HEK293 (cell line): ENCODE measurements around the gene ISYNA1.

Experiments
- CTCF ChIA-PET: fragments of 350-600 bp; formaldehyde crosslinking; extraction: SDS; loops from one replicate; lab custom pipeline; 2021; ENCODE audit warnings: antibody characterized with exemption; lab: Yijun Ruan, JAX
- POLR2A ChIA-PET: fragments of 300-600 bp; formaldehyde crosslinking; extraction: SDS; loops from one replicate; lab custom pipeline; 2020; ENCODE audit warnings: antibody characterized with exemption, inconsistent platforms; lab: Yijun Ruan, JAX
- H3K27ac ChIP-seq: fragments of 200-500 bp; sonication (Bioruptor generic); 2 replicates; pipeline ENCODE4 v1.5.1; 2014; ENCODE audit warnings: low read depth, low read length, control low read depth, inconsistent platforms; ENCODE audit errors: extremely low read depth
- H3K36me3 ChIP-seq, 2 experiments: fragments of 200-500 bp in 1 of 2; sonication (Bioruptor generic) in 1 of 2; 1 replicate in 1 of 2; 2 replicates in 1 of 2; pipeline ENCODE4 v1.5.1; 2014 to 2017; ENCODE audit warnings: inconsistent platforms in 2 of 2, low read length in 2 of 2; ENCODE audit not compliant: control insufficient read depth in 2 of 2, insufficient read depth in 1 of 2
- H3K4me1 ChIP-seq: fragments of 200-500 bp; sonication (Bioruptor generic); 2 replicates; pipeline ENCODE4 v1.5.1; 2014; ENCODE audit warnings: mild to moderate bottlenecking, low read length, inconsistent platforms; ENCODE audit not compliant: control insufficient read depth, insufficient read depth
- H3K4me3 ChIP-seq: 2 replicates; pipeline ENCODE4 v1.5.1; 2011; ENCODE audit warnings: low read depth, mild to moderate bottlenecking, control low read depth, low read length, moderate library complexity
- H3K9me3 ChIP-seq: fragments of 200-500 bp; sonication (Bioruptor generic); 2 replicates; pipeline ENCODE4 v1.5.1; 2014; ENCODE audit warnings: low read depth, low read length, inconsistent platforms; ENCODE audit not compliant: control insufficient read depth, insufficient read depth
- KLF17 ChIP-seq: fragments of 450-650 bp; formaldehyde crosslinking; IDR thresholded peaks from 2 replicates; pipeline ENCODE4 v1.5.1; 2016; ENCODE audit warnings: missing biosample characterization, missing genetic modification characterization
- REST ChIP-seq: fragments of 450-650 bp; formaldehyde crosslinking; IDR thresholded peaks from 2 replicates; pipeline ENCODE4 v1.5.1; 2016; ENCODE audit warnings: missing biosample characterization, missing genetic modification characterization
- SP2 ChIP-seq: fragments of 450-650 bp; formaldehyde crosslinking; IDR thresholded peaks from 2 replicates; pipeline ENCODE4 v1.5.1; 2016; ENCODE audit warnings: missing biosample characterization, missing genetic modification characterization
- ZEB2 ChIP-seq: fragments of 450-650 bp; formaldehyde crosslinking; IDR thresholded peaks from 2 replicates; pipeline ENCODE4 v1.5.1; 2016; ENCODE audit warnings: missing biosample characterization, missing genetic modification characterization
- ZFHX2 ChIP-seq: fragments of 450-650 bp; formaldehyde crosslinking; conservative IDR thresholded peaks from 2 replicates; pipeline ENCODE4 v1.5.1; 2016; ENCODE audit warnings: missing biosample characterization, missing genetic modification characterization
- ZNF175 ChIP-seq: fragments of 450-650 bp; formaldehyde crosslinking; IDR thresholded peaks from 2 replicates; pipeline ENCODE4 v1.5.1; 2016; ENCODE audit warnings: missing biosample characterization, missing genetic modification characterization
- ZNF248 ChIP-seq: fragments of 450-650 bp; formaldehyde crosslinking; IDR thresholded peaks from 2 replicates; pipeline ENCODE4 v1.5.1; 2017; ENCODE audit warnings: missing biosample characterization, missing genetic modification characterization
- ZNF274 ChIP-seq, 2 experiments: fragments of 200-500 bp in 1 of 2; fragments of 450-650 bp in 1 of 2; sonication (Bioruptor generic) in 1 of 2; formaldehyde crosslinking in 1 of 2; IDR thresholded peaks; 2 replicates each; pipeline versions ENCODE4 v1.5.1 to v1.6.1; 2014 to 2016; ENCODE audit warnings: borderline replicate concordance in 1 of 2, inconsistent platforms in 1 of 2, low read length in 1 of 2, missing biosample characterization in 1 of 2, missing genetic modification characterization in 1 of 2
- ZNF514 ChIP-seq: fragments of 450-650 bp; formaldehyde crosslinking; IDR thresholded peaks from 2 replicates; pipeline ENCODE4 v1.5.1; 2016; ENCODE audit warnings: missing biosample characterization, missing genetic modification characterization
- ZNF518A ChIP-seq: fragments of 450-650 bp; formaldehyde crosslinking; conservative IDR thresholded peaks from 2 replicates; pipeline ENCODE4 v1.5.1; 2016; ENCODE audit warnings: low read depth, missing biosample characterization, missing genetic modification characterization
- ZNF561 ChIP-seq: fragments of 450-650 bp; IDR thresholded peaks from 2 replicates; pipeline ENCODE4 v1.5.1; 2018; ENCODE audit warnings: missing biosample characterization, missing genetic modification characterization, borderline replicate concordance
- ZNF585B ChIP-seq: fragments of 450-650 bp; formaldehyde crosslinking; IDR thresholded peaks from 2 replicates; pipeline ENCODE4 v1.5.1; 2016; ENCODE audit warnings: missing biosample characterization, missing genetic modification characterization
- ZNF654 ChIP-seq: fragments of 450-650 bp; formaldehyde crosslinking; IDR thresholded peaks from 2 replicates; pipeline ENCODE4 v1.5.1; 2016; ENCODE audit warnings: low read depth, missing biosample characterization, missing genetic modification characterization
- ZNF692 ChIP-seq: fragments of 450-650 bp; formaldehyde crosslinking; IDR thresholded peaks from 2 replicates; pipeline ENCODE4 v1.5.1; 2016; ENCODE audit warnings: missing biosample characterization, missing genetic modification characterization
- ZNF785 ChIP-seq: fragments of 450-650 bp; formaldehyde crosslinking; IDR thresholded peaks from 2 replicates; pipeline ENCODE4 v1.5.1; 2016; ENCODE audit warnings: missing biosample characterization, missing genetic modification characterization
- TF ChIP-seq, protein P1 (sequence below): fragments of 450-650 bp; formaldehyde crosslinking; IDR thresholded peaks from 2 replicates; pipeline ENCODE4 v1.5.1; 2016; ENCODE audit warnings: missing biosample characterization, missing genetic modification characterization
- TF ChIP-seq, protein P2 (sequence below): fragments of 450-650 bp; formaldehyde crosslinking; IDR thresholded peaks from 2 replicates; pipeline ENCODE4 v1.5.1; 2017; ENCODE audit warnings: missing biosample characterization, missing genetic modification characterization
- TF ChIP-seq, protein P3 (sequence below): fragments of 450-650 bp; formaldehyde crosslinking; IDR thresholded peaks from 2 replicates; pipeline ENCODE4 v1.5.1; 2016; ENCODE audit warnings: missing biosample characterization, missing genetic modification characterization

Gene ISYNA1

GRCh38 chr19:18466354-18466753, 28.4 kb upstream of the ISYNA1 start:
- H3K9me3 ChIP-seq, result no peaks in the 10 kb centered on the region
- peaks cover 0 to 4% of the 10 kb centered on the region in 2 experiments; a peak in 2 of 3 replicates for H3K36me3 ChIP-seq
- TF ChIP-seq ZNF561 (tag by site-specific recombination) (no peak), ZNF274 (IDR thresholded peaks at IDR 0.05; ENCODE audit: low read length) (no peak), ZNF274 (tag by site-specific recombination; IDR thresholded peaks at IDR 0.05; ENCODE audit: borderline replicate concordance) (no peak), ZNF175 (tag by site-specific recombination) (no peak), ZNF585B (tag by site-specific recombination) (no peak), ZNF692 (no peak), ZFHX2 (tag by site-specific recombination) (no peak), ZNF248 (tag by site-specific recombination) (no peak), SP2 (no peak), ZNF654 (tag by site-specific recombination) (no peak), ZNF785 (no peak), KLF17 (tag by site-specific recombination) (no peak), ZEB2 (tag by site-specific recombination) (no peak), ZNF518A (no peak), REST (no peak), ZNF514 (tag by site-specific recombination) (no peak)
- TF ChIP-seq, protein P1, sequence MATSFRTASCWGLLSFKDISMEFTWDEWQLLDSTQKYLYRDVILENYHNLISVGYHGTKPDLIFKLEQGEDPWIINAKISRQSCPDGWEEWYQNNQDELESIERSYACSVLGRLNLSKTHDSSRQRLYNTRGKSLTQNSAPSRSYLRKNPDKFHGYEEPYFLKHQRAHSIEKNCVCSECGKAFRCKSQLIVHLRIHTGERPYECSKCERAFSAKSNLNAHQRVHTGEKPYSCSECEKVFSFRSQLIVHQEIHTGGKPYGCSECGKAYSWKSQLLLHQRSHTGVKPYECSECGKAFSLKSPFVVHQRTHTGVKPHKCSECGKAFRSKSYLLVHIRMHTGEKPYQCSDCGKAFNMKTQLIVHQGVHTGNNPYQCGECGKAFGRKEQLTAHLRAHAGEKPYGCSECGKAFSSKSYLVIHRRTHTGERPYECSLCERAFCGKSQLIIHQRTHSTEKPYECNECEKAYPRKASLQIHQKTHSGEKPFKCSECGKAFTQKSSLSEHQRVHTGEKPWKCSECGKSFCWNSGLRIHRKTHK (tag by site-specific recombination), result no peak
- TF ChIP-seq, protein P2, sequence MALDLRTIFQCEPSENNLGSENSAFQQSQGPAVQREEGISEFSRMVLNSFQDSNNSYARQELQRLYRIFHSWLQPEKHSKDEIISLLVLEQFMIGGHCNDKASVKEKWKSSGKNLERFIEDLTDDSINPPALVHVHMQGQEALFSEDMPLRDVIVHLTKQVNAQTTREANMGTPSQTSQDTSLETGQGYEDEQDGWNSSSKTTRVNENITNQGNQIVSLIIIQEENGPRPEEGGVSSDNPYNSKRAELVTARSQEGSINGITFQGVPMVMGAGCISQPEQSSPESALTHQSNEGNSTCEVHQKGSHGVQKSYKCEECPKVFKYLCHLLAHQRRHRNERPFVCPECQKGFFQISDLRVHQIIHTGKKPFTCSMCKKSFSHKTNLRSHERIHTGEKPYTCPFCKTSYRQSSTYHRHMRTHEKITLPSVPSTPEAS (tag by site-specific recombination), result no peak
- TF ChIP-seq, protein P3, sequence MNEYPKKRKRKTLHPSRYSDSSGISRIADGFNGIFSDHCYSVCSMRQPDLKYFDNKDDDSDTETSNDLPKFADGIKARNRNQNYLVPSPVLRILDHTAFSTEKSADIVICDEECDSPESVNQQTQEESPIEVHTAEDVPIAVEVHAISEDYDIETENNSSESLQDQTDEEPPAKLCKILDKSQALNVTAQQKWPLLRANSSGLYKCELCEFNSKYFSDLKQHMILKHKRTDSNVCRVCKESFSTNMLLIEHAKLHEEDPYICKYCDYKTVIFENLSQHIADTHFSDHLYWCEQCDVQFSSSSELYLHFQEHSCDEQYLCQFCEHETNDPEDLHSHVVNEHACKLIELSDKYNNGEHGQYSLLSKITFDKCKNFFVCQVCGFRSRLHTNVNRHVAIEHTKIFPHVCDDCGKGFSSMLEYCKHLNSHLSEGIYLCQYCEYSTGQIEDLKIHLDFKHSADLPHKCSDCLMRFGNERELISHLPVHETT (tag by site-specific recombination), result no peak
- ChIA-PET CTCF (interaction anchor here (0.6 to 2.5 kb wide), 4 partner anchors 10 to 83 kb away, joined by 3 to 4 read pairs (median 3); no protein-coding TSS in a partner anchor), POLR2A (no interaction called here)
- H3K4me1 ChIP-seq, result peaks cover 4% of the 10 kb centered on the region; the same call in 1 of the 2 replicates
- H3K4me3 ChIP-seq, result no peak overlapping the region
- H3K27ac ChIP-seq, result no peak overlapping the region
